Cerebellar nuclear complex (tissue), 1 donor: Measurements from ENCODE around the gene WDR62.
A peak's percentile ranks its signal among the peaks of the same experiment; 100 is the strongest.

Experiments used
- DNase-seq, 2 experiments: peaks; one replicate each; lab custom pipeline; 2025; lab: John Stamatoyannopoulos, UW

Gene WDR62

GRCh38 chr19:36140304-36141038 is 85.8 kb downstream of the WDR62 start:
- DNase-seq = no peak

DNA sequence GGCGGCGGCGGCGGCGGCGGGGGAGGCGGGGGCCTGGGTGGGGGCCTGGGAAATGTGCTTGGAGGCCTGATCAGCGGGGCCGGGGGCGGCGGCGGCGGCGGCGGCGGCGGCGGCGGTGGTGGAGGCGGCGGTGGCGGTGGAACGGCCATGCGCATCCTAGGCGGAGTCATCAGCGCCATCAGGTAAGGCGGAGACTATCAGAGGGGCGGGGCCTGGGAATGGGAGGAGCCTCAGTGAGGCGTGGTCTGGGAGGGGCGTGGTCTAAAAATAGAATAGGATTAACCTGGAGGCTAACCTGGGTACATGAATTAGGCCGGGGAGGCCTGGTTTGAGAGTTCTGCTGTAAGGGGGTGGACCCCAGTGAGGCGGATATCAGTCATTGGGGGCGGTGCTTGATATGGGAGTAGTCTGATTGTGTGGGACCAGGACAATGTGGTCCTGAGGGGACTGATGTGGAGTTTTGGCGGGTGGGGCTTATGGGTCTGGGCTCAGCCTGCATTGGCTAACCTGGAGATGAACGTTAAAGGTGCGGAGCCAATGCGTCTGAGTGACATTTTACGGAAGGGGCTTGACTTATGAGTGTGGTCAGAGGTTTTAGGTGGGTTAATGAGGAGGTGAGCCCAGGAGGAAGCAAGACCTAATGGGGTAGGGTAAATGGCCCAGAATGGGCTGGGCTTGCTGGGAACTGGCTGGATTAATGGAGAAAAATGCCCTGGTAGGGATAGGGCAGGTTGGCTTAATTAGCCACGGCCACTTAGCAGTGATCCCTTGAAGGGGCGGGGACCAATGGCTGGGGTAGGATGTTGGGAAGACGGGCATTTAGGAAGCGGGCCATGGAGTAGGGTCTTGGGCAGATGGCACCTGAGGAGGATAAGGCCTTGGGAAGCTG is 86.6 kb downstream of the WDR62 start:
- peak; percentile 8 to 59 for DNase-seq

GRCh38 chr19:36142046-36142445 is 87.3 kb downstream of the WDR62 start:
- DNase-seq = no peak

DNA sequence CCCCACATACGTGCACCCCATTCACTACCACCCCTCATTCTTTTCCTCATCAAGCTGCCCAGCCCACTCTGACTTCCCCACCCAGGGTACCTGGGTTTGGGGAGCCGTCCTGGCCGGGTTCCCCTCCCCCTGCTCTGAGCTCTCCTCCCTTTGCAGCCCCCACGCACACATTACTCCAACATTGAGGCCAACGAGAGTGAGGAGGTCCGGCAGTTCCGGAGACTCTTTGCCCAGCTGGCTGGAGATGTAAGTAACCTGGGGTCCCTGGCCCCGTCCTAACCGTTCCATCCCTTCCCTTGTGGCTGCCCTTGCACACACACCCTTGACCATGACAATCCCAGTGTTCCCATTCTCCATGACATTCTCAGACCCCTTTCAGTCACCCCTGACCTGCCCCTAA is 87.8 kb downstream of the WDR62 start:
- DNase-seq = no peak

DNA sequence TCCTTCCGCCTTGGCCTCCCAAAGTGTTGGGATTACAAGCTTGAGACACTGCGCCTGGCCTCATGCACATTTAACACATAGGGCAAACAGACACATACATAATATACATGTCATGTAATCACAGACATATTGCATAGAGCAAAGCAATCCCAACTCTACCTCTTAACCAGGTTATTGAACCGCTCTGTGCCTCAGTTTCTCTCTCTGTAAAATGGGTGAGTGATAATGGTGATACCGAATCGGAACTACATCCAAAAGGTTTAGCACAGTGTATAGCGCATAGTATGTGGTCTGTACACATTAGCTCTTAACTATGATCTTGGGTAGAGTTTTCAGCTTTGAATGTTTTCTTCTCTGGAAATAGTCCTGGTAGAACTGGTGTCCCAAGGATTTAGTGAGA is 89.9 kb downstream of the WDR62 start:
- DNase-seq = no peak

DNA sequence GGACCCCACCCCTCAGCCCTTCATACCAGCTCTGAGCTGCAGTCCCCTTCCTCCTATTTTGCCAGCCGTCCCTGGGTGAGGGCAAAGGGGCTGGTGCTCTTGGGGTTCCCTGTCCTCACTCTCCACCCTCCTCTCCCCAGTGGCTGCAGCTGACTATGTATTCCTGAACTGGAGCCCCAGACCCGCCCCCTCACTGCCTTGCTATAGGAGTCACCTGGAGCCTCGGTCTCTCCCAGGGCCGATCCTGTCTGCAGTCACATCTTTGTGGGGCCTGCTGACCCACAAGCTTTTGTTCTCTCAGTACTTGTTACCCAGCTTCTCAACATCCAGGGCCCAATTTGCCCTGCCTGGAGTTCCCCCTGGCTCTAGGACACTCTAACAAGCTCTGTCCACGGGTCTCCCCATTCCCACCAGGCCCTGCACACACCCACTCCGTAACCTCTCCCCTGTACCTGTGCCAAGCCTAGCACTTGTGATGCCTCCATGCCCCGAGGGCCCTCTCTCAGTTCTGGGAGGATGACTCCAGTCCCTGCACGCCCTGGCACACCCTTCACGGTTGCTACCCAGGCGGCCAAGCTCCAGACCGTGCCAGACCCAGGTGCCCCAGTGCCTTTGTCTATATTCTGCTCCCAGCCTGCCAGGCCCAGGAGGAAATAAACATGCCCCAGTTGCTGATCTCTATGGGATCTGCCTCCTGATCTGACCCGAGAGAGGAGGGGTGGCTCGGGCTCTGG is 95.1 kb downstream of the WDR62 start:
- DNase-seq = no peak

GRCh38 chr19:36150586-36150985 is 95.9 kb downstream of the WDR62 start:
- no peak for DNase-seq

GRCh38 chr19:36151144-36152018 is 96.7 kb downstream of the WDR62 start:
- DNase-seq = no peak

- no peak for DNase-seq
Measured at GRCh38 chr19:36152019-36152351, 97.3 kb downstream of the WDR62 start.

DNA sequence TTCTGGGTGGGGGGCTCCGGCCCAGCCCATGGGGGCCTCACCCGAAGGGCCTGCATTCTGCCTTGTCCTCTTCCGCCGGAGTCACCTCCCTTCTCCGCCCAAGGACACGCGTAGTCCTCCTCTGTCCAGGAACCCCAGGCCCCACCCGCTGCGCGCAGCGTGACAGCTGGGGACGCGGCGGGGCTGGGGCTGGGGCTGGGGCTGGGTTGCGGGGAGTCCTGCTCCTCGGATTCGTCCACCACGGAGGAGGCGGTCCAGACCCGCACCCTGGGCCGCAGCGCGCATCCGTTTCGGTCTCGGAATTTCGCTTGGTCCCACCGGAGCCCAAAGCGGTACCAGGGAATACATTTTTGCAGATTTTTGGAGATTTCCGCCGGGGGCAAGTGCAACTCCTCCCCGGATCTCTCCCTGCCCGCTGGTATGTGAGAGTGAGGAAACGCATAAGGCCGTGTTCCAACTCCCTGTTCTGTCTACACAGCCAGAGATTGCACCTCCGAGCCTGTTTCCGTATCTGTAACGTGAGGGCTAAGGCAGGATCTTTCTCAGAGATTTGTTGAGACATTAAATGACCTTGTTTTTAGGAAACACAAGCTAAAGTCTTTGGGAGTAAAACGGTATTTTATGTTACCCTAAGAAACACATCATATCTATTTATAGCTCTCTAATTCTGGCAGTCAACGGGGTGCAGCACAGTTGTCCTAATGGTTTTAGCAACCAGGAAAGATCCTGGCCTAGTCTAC is 97.8 kb downstream of the WDR62 start, which contains the start of gene COX7A1:
Gene COX7A1, minus strand, starts transcription at position 96 of the 740 bp plus-strand sequence. Its CDS starts 40 bp downstream, at position 56.
- DNase-seq = peak in 1 of 2 experiments; percentile 31

- no peak for DNase-seq
Measured at GRCh38 chr19:36153126-36153525, 98.4 kb downstream of the WDR62 start.
